ENCODE data around the gene EFNA2.
A peak's percentile ranks its signal among the peaks of the same experiment; 100 is the strongest.

EFNA2 gene

DNA sequence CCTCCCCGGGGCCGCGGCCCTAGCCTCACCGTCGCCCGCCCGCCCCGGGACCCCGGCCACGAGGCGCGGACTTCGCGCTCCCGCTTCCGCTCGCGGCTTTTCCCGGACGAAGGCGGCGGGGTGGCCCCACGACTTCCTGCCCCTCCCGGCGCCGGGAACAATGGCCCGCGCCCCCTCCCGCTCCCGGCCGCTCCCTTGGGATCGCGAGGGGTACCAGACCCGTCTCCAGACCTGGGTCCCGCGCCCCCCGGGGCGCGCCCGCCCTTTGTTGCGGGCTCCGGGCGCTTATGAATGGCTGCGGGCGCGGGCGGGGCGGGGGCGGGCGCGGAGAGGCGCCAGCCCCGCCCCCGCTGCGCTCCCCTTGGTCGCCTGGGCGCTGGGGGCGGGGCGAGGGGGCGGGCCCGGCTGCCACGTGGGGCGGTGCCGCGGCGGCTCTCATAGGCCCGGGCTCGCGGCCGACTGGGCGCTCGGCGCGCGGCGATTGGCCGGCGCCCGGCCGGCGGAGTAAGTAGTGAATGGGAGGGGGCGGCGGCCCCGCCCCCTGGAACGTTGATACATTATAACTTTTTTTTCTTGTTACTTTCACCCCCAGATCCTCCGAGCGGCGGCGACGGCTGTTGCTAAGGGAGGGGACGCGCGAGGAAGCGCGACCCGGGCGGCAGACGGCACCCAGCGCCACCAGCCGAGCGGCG, 36.2 kb upstream of the EFNA2 start:
- Histone ChIP-seq H3K9ac (ENCODE audit: low read length in 5 of 5) (peak overlapping the region in 4 of 5 donors; percentile 37 to 84 (median 79)), H3K36me3 (ENCODE audit: control insufficient read depth in 5 of 5, insufficient read depth in 5 of 5, low read length in 5 of 5) (peaks cover 0 to 17% (median 11%) of the 10 kb centered on the region in 5 donors), H3K9me3 (ENCODE audit: control insufficient read depth in 5 of 5, low read length in 5 of 5) (no peaks in the 10 kb centered on the region), H3K27me3 (ENCODE audit: control insufficient read depth in 5 of 5, insufficient read depth in 4 of 5, low read length in 5 of 5) (no peaks in the 10 kb centered on the region), H3K4me1 (ENCODE audit: control insufficient read depth in 5 of 5, insufficient read depth in 5 of 5, low read length in 5 of 5) (peaks cover 2 to 55% (median 49%) of the 10 kb centered on the region in 5 donors), H3K27ac (ENCODE audit: low read depth, low read length) (peak overlapping the region; percentile 93), H3K4me3 (ENCODE audit: low read depth in 1 of 5, low read length in 5 of 5) (peak overlapping the region in 4 of 5 donors; percentile 75 to 86 (median 78))

DNA sequence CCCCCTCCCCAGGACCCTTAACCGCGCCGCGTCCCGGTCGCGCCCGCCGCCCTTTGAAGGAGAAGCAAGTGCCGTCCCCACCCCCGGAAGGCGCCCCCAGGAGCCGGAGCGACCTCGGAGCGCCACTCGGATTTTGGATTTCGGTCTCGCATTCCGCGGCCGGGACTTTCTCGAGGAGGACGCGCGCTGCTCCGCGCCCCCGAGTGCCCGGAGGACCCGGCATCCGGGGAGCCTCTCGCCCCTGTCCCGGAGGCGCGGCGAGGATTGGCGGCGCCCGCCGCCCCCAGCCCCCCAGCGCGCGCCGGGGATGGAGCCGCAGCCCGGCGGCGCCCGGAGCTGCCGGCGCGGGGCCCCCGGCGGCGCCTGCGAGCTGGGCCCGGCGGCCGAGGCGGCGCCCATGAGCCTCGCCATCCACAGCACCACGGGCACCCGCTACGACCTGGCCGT, 35.7 kb upstream of the EFNA2 start:
- Histone ChIP-seq H3K9ac (ENCODE audit: low read length in 5 of 5) (peak overlapping the region in 4 of 5 donors; percentile 37 to 84 (median 78)), H3K27ac (ENCODE audit: low read depth, low read length) (peak overlapping the region; percentile 72), H3K36me3 (ENCODE audit: control insufficient read depth in 5 of 5, insufficient read depth in 5 of 5, low read length in 5 of 5) (peaks cover 0 to 22% (median 17%) of the 10 kb centered on the region in 5 donors), H3K4me3 (ENCODE audit: low read depth in 1 of 5, low read length in 5 of 5) (peak overlapping the region in 4 of 5 donors; percentile 75 to 86 (median 78)), H3K4me1 (ENCODE audit: control insufficient read depth in 5 of 5, insufficient read depth in 5 of 5, low read length in 5 of 5) (peaks cover 2 to 55% (median 49%) of the 10 kb centered on the region in 5 donors), H3K27me3 (ENCODE audit: control insufficient read depth in 5 of 5, insufficient read depth in 4 of 5, low read length in 5 of 5) (no peaks in the 10 kb centered on the region), H3K9me3 (ENCODE audit: control insufficient read depth in 5 of 5, low read length in 5 of 5) (no peaks in the 10 kb centered on the region)

GRCh38 chr19:1250437-1251260, 35.0 kb upstream of the EFNA2 start:
- peaks cover 0 to 29% (median 23%) of the 10 kb centered on the region in 5 donors for H3K36me3 ChIP-seq (ENCODE audit: control insufficient read depth in 5 of 5, insufficient read depth in 5 of 5, low read length in 5 of 5)
- peak overlapping the region; percentile 97 for H3K27ac ChIP-seq (ENCODE audit: low read depth, low read length)
- peak overlapping the region; percentile 38 to 89 (median 76) for H3K9ac ChIP-seq (ENCODE audit: low read length in 5 of 5)
- peaks cover 2 to 55% (median 49%) of the 10 kb centered on the region in 5 donors for H3K4me1 ChIP-seq (ENCODE audit: control insufficient read depth in 5 of 5, insufficient read depth in 5 of 5, low read length in 5 of 5)
- H3K27me3 ChIP-seq (ENCODE audit: control insufficient read depth in 5 of 5, insufficient read depth in 4 of 5, low read length in 5 of 5), result no peaks in the 10 kb centered on the region
- peak overlapping the region; percentile 35 to 86 (median 77) for H3K4me3 ChIP-seq (ENCODE audit: low read depth in 1 of 5, low read length in 5 of 5)
- H3K9me3 ChIP-seq (ENCODE audit: control insufficient read depth in 5 of 5, low read length in 5 of 5), result no peaks in the 10 kb centered on the region

DNA sequence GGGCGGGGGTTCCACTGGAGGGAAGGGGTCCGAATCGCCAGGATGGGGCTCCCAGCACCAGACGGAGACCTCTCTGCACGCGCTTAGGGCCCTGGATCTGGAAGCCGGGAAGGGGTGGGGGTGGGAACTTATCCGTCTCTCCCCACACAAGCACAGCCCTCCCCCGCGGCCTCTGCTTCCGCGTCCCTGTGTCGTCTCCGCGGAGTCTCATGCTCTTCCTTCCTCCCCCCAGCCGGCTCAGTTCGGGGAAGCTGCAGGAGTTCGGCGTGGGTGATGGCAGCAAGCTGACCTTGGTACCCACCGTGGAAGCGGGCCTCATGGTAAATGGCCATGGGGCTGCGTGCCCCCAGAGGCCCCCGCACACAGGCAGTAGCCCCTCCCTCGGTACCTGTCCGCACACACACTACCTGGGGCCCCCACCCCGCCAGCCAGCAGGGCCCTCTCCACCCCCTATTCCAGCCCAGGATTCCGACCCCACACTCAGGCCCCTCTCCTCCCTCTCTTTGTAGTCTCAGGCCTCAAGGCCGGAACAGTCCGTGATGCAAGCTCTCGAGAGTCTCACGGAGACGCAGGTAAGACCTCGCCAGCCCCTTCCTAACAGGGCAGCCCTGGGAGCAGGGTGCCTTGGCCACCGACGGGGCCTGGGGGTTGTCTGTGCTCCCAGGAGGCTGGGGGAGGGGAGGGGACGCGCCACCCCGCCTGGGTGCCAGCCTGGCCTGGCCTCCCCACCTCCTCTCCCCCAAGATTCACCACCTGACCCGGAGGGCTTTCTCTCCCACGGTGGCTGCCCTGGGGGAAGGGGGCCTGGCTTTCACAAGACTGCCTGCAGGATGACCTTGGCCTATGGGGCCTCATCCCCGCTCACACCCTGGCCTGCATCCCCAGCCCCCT, 34.1 kb upstream of the EFNA2 start:
- peak overlapping the region; percentile 97 for H3K27ac ChIP-seq (ENCODE audit: low read depth, low read length)
- H3K4me1 ChIP-seq (ENCODE audit: control insufficient read depth in 5 of 5, insufficient read depth in 5 of 5, low read length in 5 of 5), result peaks cover 2 to 53% (median 49%) of the 10 kb centered on the region in 5 donors
- no peaks in the 10 kb centered on the region for H3K9me3 ChIP-seq (ENCODE audit: control insufficient read depth in 5 of 5, low read length in 5 of 5)
- H3K36me3 ChIP-seq (ENCODE audit: control insufficient read depth in 5 of 5, insufficient read depth in 5 of 5, low read length in 5 of 5), result peaks cover 0 to 36% (median 31%) of the 10 kb centered on the region in 5 donors
- H3K4me3 ChIP-seq (ENCODE audit: low read depth in 1 of 5, low read length in 5 of 5), result peak overlapping the region; percentile 38 to 86 (median 77)
- peak overlapping the region; percentile 48 to 89 (median 76) for H3K9ac ChIP-seq (ENCODE audit: low read length in 5 of 5)
- H3K27me3 ChIP-seq (ENCODE audit: control insufficient read depth in 5 of 5, insufficient read depth in 4 of 5, low read length in 5 of 5), result no peaks in the 10 kb centered on the region

- Histone ChIP-seq H3K27me3 (ENCODE audit: control insufficient read depth in 5 of 5, insufficient read depth in 4 of 5, low read length in 5 of 5) (no peaks in the 10 kb centered on the region), H3K9me3 (ENCODE audit: control insufficient read depth in 5 of 5, low read length in 5 of 5) (no peaks in the 10 kb centered on the region), H3K9ac (ENCODE audit: low read length in 5 of 5) (peak overlapping the region in 4 of 5 donors; percentile 62 to 83 (median 74)), H3K4me3 (ENCODE audit: low read depth in 1 of 5, low read length in 5 of 5) (peak overlapping the region in 4 of 5 donors; percentile 75 to 86 (median 78)), H3K4me1 (ENCODE audit: control insufficient read depth in 5 of 5, insufficient read depth in 5 of 5, low read length in 5 of 5) (peaks cover 2 to 59% (median 50%) of the 10 kb centered on the region in 5 donors), H3K36me3 (ENCODE audit: control insufficient read depth in 5 of 5, insufficient read depth in 5 of 5, low read length in 5 of 5) (peaks cover 0 to 43% (median 38%) of the 10 kb centered on the region in 5 donors), H3K27ac (ENCODE audit: low read depth, low read length) (peak overlapping the region; percentile 97)
Measured at GRCh38 chr19:1252221-1252820, 33.4 kb upstream of the EFNA2 start.

DNA sequence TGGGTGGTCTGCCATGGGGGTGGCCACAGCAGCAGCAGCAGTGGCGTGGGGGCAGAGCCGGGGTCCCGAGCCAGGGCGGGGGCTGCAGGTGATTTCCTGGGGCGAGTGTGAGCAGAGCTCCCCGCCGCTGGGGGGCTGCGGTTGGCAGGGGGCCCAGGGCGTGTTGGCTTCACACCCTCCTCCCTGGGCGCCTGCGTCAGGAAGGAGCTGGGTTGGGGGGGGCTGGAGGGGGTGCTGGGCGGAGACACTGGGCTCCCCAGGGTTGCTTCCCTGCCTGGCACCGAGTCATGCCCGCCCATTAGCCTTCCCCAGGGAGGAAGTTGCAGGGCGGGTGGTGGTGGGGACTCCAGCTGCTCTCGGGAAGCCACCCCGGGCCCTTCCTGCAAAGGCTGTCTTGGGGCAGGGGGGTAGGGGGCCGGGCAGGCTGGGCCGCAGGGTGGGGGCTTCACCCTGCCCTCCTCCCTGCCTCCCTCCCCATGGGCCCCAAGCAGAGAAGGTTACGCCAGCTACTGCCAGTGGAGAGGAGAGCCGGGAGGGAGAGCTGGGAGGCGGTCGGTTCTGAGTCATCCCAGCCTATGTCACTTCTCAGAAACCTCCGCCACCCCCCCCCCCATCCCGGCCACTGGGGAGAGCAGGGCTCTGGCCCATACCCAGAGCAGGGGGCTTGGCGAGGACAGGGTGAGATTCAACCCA, 32.7 kb upstream of the EFNA2 start:
- Histone ChIP-seq H3K27ac (ENCODE audit: low read depth, low read length) (peak overlapping the region; percentile 97), H3K4me3 (ENCODE audit: low read depth in 1 of 5, low read length in 5 of 5) (peak overlapping the region in 4 of 5 donors; percentile 42 to 86 (median 78)), H3K9me3 (ENCODE audit: control insufficient read depth in 5 of 5, low read length in 5 of 5) (no peaks in the 10 kb centered on the region), H3K9ac (ENCODE audit: low read length in 5 of 5) (peak overlapping the region in 4 of 5 donors; percentile 71 to 86 (median 76)), H3K4me1 (ENCODE audit: control insufficient read depth in 5 of 5, insufficient read depth in 5 of 5, low read length in 5 of 5) (peaks cover 2 to 59% (median 48%) of the 10 kb centered on the region in 5 donors), H3K27me3 (ENCODE audit: control insufficient read depth in 5 of 5, insufficient read depth in 4 of 5, low read length in 5 of 5) (no peaks in the 10 kb centered on the region), H3K36me3 (ENCODE audit: control insufficient read depth in 5 of 5, insufficient read depth in 5 of 5, low read length in 5 of 5) (peaks cover 0 to 49% (median 40%) of the 10 kb centered on the region in 5 donors)

- H3K9ac ChIP-seq (ENCODE audit: low read length in 5 of 5), result peak overlapping the region in 4 of 5 donors; percentile 71 to 86 (median 74)
- H3K4me3 ChIP-seq (ENCODE audit: low read depth in 1 of 5, low read length in 5 of 5), result peak overlapping the region; percentile 42 to 80 (median 57)
- no peaks in the 10 kb centered on the region for H3K9me3 ChIP-seq (ENCODE audit: control insufficient read depth in 5 of 5, low read length in 5 of 5)
- H3K4me1 ChIP-seq (ENCODE audit: control insufficient read depth in 5 of 5, insufficient read depth in 5 of 5, low read length in 5 of 5), result peaks cover 2 to 63% (median 51%) of the 10 kb centered on the region in 5 donors
- peak overlapping the region; percentile 97 for H3K27ac ChIP-seq (ENCODE audit: low read depth, low read length)
- H3K27me3 ChIP-seq (ENCODE audit: control insufficient read depth in 5 of 5, insufficient read depth in 4 of 5, low read length in 5 of 5), result no peaks in the 10 kb centered on the region
- peaks cover 0 to 50% (median 40%) of the 10 kb centered on the region in 5 donors for H3K36me3 ChIP-seq (ENCODE audit: control insufficient read depth in 5 of 5, insufficient read depth in 5 of 5, low read length in 5 of 5)
Measured at GRCh38 chr19:1253514-1254080, 32.1 kb upstream of the EFNA2 start.

DNA sequence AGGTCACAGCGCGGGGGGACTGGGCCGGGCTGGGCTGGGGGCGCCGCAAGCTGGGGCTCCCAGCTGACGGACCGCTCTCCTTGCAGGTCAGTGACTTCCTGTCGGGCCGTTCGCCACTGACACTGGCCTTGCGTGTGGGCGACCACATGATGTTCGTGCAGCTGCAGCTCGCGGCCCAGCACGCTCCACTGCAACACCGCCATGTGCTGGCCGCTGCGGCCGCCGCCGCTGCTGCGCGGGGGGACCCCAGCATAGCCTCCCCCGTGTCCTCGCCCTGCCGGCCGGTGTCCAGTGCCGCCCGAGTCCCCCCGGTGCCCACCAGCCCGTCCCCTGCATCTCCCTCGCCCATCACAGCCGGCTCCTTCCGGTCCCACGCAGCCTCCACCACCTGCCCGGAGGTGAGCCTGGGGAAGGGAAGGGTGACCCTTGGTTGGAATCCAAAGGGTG, 31.6 kb upstream of the EFNA2 start:
- Histone ChIP-seq H3K4me3 (ENCODE audit: low read depth in 1 of 5, low read length in 5 of 5) (peak overlapping the region in 2 of 5 donors; percentile 77 to 80), H3K27ac (ENCODE audit: low read depth, low read length) (peak overlapping the region; percentile 97), H3K9ac (ENCODE audit: low read length in 5 of 5) (peak overlapping the region in 4 of 5 donors; percentile 51 to 86 (median 72)), H3K9me3 (ENCODE audit: control insufficient read depth in 5 of 5, low read length in 5 of 5) (peaks cover 0 to 2% (median 0%) of the 10 kb centered on the region in 5 donors), H3K36me3 (ENCODE audit: control insufficient read depth in 5 of 5, insufficient read depth in 5 of 5, low read length in 5 of 5) (peaks cover 0 to 52% (median 40%) of the 10 kb centered on the region in 5 donors), H3K4me1 (ENCODE audit: control insufficient read depth in 5 of 5, insufficient read depth in 5 of 5, low read length in 5 of 5) (peaks cover 4 to 67% (median 56%) of the 10 kb centered on the region in 5 donors), H3K27me3 (ENCODE audit: control insufficient read depth in 5 of 5, insufficient read depth in 4 of 5, low read length in 5 of 5) (peaks cover 0 to 2% (median 0%) of the 10 kb centered on the region in 5 donors)
